HG03159 (cell line): ENCODE results near the gene VAV2.
"Not testable (repeated sequence)": the region's sequence is repeated elsewhere in the genome, so short reads cannot be mapped to it uniquely, and the experiment has no call there.

Experiments
- ATAC-seq: cut with Tn5 transposase; IDR thresholded peaks from one replicate; pipeline ENCODE4 v1.9.1; 2021; ENCODE audit warnings: mild to moderate bottlenecking, moderate library complexity; ENCODE audit not compliant: unreplicated experiment

The VAV2 gene

DNA sequence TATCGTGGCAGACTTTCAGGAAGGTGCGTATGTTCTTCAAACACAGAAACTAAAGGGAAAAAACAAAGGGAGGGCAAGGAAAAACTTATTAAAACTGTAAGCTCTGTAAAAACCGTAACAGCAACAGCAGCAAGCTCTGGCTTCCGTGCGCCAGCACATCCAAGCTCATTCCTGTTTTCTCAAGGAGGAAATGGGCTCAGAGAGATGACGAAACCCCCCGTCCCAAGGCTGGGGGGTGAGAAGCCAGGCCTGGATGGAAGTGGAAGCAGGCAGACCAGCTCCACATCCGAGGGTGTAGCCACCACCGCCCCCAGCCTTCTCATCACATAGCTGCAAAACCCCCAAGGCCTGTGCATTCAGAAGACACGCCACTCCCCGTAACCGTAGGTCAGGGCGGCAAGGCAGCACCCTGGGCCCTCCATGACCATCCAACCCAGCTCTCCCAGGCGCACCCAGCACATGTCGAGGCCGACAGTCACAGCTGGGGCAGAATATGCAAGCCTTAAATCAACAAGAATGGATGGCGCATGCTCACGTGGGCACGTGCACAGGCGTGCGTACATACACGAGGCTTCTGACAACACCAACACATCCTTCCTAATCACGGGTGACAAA lies 52.8 kb downstream of the VAV2 start:
- no peak for ATAC-seq

DNA sequence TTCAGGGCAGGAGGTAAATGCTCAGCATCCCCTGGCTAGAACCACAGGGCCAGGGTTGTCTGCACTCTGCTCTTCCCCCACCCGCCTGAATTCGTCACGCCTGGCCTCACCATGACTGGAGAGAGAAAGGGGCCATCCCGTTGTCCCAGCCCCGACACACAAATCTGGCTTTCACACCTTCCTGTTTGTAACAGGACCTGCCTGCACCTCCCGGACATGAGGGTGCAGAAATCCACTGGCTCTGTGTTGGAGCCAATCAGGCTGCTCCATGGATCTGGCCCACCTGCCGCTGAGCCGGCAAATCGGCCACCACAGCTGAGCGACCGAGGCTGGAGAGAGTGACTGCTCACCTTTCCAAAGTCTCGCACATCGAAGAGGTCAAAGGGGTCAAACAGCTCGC lies 53.4 kb downstream of the VAV2 start:
- no peak for ATAC-seq

DNA sequence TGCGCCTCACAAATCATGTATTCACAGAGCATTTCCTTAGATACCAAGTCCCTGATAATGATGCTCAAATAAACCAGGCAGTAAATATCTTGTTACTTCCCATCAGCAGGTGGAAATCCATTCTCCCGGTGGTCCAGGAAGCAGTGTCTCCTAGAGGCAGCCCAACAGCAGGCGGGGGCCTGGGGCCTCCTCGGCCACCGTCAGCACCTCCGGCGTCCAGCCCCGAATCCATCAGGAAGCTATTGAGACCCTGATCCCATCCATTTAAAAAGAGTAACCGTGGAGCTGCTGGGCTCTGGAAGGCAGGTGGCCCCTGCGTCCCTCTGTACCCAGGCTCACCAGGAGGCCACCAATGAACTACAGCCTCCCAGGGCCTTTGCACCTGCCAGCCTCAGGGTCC lies 54.0 kb downstream of the VAV2 start:
- no peak for ATAC-seq

DNA sequence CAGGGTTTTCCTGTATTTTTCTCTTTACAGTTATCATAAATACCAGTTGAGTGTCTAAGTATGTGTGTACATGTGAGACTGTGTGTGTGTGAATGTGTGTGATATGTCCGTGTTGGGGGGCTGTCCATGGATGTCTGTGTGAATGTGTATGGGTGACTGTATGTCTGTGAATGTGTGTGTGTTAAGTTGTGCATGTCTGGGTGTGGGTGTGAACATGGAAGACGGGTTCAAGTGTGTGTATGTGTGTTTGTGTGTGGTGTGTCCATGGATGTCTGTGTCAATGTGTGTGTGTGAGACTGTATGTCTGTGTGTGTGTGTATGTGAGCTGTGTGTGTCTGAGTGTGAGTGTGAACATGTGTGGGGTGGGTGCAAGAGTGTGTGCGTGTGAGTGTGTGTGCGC lies 55.0 kb downstream of the VAV2 start:
- ATAC-seq, result no peak

DNA sequence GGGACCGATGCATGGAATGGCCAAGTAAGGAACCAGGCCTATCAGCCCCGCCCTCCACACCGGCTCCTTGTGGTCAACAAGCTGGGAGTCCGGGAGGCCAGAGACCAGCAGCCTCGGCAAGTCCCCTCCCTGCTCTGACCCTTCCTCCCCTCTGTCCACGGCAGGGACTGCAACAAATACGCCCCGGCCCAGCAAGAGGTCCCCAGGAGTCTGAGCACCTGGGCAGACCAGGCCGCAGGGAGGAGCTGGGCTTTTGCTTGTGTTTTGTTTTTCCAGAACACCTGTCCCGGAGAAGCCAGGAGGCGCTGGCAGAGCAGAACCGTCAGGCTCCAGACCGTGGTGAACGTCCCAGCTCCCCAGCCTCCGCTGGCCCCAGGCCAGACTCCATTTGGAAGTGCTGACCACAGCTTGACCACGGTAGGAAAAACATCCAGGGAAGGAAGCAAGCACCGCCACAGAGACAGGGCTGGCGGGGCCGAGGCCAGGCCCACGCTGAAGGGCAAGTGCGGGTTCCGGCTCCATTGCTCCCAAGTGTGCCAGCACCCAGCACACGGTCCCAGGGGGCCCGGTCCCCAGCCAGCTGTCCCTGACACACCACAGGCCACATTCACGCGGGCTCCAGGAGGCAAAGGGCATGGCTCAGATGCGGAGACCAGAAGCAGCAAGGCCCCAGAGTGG lies 56.7 kb downstream of the VAV2 start:
- ATAC-seq, result no peak

DNA sequence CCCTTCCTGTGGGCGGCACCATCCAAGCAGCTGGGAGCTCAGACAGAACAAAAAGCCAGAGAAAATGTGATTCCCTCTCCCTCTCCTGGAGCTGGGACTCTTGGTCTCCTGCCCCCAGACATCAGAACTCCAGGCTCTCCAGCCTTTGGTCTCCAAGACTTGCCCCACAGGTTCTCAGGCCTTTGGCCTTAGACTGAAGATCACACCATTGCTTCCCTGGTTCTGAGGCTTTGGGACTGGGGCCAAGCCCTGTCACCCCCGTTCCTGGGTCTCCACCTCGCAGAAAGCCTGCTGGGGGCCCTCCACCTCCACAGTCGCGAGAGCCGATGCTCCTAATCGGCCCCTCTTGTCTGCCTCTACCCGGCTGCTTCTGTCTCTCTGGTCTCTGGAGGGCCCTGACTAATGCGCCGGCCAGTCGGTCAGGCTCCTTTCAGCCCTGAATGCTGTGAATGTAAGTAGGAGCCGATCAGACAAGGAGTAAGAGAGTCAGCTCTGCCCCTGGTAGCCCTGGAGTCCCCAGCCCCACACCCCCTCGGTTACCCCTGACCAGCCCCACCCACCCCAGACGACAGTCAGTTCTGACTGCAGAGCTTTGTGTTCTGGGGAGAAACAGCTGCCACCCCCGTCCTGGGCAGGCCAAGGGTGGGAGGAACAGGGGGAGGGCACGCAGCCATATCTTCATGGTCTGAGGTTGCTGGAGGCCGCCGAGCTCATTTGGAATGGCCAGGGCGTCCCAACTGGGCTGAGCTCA lies 57.5 kb downstream of the VAV2 start:
- ATAC-seq, result no peak

DNA sequence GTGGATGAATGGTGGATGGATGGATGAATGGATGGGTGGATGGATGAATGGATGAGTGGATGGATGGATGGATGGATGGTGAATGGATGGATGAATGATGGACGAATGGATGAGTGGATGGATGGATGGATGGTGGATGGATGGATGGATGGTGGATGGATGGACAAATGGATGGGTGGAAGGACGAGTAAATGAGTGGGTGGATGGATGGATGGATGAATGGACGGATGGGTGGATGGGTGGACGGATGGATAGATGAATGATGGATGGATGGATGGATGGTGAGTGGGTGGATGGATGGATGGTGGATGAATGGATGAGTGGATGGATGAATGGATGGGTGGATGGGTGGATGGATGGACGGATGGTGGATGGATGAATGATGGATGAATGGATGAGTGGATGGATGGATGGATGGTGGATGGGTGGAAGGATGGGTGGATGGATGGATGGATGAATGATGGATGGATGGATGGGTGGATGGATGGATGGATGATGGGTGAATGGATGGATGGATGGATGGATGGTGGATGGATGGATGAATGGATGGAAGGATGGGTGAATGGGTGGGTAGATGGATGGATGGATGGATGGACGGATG lies 58.6 kb downstream of the VAV2 start:
- no peak for ATAC-seq

DNA sequence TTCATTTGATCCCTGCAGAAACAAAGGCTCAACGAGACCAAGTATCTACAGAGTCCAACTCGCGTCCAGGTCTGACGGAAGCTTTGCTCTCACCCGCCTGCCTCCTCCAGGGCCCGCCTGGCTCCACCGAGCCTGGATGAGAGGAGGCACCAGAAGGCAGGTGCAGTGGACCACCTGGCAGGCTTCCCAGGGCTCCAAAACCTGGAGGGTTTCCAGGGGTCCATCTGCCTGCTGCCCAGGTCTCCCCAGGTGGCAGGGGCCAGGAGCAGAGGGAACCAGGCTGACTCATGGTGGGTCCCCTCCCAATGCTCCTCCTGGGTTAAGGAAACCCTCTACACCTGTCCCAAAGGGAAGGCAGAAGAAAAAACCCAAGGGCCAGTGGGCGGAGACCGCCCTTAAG lies 59.5 kb downstream of the VAV2 start:
- no peak for ATAC-seq

DNA sequence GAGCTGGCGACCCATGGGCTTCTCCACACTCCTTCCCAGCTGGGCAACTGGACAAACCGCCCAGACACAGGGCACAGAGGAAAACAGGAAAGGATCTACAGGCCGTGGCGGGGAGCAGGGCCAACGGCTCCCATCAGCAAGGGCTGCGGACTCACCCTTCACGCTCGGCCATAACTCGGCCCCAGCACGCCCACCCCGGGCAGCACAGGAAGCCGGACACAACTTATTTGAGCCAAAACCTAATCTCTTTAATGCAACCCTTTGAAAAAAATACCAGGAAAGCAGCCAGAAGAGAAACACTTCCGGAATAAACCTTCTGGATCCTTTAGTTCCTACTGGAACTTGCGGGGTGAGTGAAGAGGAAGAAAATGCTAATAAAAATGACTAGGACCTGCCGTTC lies 59.9 kb downstream of the VAV2 start:
- ATAC-seq, result no peak

DNA sequence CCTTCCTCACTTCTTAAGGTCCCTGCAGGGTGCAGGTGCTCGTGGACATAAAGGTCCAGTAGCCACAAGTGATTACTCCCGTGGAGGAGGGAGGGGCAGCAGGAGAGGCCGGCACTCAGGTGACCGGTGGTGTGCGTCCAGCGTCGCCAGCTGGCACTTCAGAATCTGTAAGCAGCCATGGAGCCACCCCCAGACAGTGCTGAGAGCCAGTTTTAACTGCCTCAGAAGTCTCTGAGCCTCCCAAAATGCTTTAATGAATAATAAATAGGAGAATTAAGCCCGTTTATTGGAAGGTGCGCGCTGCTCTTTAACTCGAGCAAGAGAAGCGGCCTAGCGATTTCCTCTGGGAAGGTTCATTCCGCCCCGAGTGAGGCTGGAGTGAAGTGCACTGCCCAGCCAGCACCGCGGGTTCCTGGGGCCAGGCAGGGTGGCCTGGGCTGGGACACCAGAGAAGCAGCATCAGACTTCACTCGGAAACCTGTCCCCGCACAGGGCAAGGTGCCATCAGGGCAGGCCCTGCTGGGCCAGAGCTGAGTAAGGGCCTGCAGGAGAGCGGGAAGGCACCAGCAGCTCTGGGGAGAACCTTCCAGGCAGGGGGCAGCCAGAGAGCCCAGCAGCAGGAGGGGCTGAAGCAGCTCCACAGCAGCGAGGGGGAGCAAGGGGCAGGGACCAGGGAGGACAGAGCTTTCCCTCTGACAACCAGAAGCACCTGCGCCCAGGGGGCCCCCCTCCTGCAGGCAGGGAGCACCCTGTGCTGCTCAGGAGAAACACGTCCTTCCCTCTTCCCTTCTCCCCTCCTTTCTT lies 61.2 kb downstream of the VAV2 start:
- ATAC-seq, result no peak

DNA sequence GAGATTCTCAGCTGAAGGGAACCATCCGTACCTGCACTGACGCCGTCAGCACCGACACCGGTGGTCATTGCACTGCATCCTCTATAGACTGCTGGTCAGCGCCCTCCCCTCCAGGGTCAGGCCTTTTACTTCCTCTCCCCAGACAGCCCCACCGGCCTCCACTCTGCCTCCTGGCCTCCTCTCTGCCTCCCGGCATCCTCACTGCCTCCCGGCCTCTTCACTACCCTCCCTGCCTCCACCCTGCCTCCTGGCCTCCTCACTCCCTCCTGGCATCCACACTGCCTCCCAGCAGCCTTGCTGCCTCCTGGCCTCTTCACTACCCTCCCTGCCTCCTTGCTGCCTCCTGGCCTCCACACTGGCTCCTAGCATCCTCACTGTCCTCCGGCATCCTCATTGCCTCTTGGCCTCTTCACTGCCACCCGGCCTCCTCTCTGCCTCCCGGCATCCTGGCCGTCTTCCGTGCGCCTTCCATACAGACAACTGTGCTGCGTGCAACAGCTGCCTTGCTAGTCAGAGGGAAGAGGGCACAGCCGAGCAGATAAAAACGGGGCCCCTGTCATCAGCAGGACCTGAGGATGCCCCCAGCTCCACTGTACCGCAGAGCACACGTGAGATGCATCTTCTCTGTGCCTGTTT lies 62.0 kb downstream of the VAV2 start:
- ATAC-seq, result no peak

DNA sequence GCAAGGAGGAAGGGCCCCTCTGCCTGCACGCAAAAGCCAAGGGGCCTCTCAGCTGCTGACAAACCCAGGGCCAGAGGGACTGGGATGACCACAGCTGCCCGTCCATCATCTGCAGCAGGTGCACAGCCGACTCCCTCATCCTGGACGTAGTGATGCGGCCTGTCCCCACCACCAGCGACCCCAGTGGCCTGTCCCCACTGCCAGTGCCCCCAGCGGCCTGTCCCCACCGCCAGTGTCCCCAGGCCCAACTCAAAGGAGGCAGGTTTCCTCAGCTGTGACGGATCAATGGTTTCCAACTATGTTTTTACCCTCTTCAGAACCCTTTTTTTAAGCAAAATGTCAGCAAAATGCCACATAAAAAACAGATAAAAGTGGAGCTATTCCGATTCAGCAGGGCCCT lies 62.5 kb downstream of the VAV2 start:
- ATAC-seq, result no peak

DNA sequence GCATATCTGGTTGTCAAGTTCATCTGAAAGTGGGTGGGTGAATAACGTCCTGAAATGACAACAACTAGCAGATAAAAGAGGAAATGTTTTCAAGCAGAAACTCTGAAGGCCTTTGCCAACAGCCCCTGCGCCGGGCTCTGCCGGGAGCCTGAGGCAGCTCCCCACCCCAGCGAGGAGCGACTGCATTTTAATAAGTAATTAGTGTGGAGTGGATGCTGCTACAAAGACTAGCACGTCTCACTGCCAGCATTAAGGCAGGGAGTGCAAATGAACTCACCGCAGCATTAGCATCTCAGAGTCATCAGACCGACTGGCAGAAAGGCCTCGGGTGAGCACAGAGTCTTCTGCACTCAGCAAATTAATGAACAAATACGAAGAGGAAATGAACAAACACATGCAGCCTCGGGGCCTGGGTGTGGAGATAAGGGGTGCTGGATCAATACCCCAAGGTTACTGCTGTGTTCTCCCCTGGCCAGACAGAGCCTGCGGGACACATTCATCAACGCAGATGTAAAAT lies 63.8 kb downstream of the VAV2 start:
- no peak for ATAC-seq

DNA sequence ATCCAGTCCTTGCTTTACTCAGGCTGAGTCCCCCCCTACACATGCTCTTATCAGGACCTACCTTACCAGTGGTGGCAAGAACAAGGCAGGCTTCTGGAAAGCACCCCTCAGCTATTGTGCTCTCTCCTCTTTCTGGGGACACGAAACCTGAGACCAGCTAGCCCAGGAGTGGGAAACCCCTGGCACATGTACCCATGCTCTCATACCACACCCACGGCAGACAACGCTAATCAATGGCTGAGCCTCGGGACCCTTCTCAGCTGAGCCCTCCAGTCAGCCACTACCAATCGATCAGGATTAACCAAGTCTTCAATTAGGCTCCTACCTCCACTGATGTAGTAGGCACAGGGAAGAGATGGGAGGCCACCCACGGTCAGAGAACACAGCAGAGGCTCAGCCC lies 65.1 kb downstream of the VAV2 start:
- no peak for ATAC-seq

DNA sequence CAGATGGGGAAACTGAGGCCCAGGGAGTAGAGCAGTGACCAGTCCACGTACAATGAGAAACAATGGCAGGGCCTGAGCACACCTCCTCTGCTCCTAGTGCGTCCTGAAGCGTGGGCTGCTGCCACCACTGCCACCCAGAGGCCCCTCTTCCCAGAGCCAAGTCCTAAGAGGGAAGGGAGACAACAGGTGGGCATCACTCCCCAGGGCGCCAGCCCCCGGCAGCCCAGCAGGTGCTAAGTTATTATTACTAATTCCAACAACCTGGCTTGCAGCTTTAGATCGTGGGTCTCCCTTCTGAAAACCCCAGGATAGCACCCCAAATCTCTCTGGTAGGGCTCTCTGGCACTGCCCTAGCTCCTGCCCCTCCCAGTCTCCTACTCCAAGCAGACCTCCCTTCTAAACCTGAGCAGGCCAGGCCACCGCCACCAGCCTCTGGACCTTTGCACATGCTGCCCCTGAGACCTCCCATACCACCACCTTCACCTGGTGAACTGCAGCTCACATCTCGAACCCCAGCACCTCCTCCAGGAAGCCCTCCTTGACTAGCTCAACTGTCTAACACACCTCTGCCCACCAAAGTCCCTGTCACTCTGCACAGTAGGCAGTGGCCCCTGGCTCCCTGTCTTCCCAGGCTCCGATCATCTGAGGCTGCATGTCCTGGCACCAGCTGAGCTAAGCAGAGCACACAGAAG lies 65.8 kb downstream of the VAV2 start:
- no peak for ATAC-seq

DNA sequence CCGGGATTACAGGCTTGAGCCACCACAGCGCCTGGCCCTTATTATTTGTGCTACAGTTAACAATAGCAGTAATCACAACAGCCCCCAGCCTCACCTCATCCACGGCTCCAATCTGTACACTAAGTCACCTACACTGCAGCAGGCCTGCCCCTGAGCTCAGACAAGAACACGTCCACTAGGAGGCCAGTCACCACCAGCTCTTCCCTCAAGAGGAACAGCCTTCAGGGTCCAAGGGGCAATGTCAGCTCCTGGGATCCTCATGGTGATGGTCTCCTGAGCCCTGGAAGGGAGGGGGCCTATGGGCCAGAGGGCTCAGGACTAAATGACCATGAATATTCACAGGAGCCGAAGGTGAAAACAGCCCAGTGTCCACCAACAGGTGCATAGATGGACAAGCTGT lies 67.7 kb downstream of the VAV2 start:
- no peak for ATAC-seq

DNA sequence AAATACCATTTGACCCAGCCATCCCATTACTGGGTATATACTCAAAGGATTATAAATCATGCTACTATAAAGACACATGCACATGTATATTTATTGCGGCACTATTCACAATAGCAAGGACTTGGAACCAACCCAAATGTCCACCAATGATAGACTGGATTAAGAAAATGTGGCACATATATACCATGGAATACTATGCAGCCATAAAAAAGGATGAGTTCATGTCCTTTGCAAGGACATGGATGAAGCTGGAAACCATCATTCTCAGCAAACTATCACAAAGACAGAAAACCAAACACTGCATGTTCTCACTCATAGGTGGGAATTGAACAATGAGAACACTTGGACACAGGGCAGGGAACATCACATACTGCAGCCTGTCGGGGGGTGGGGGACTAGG lies 68.5 kb downstream of the VAV2 start:
- ATAC-seq, result not testable (repeated sequence)

DNA sequence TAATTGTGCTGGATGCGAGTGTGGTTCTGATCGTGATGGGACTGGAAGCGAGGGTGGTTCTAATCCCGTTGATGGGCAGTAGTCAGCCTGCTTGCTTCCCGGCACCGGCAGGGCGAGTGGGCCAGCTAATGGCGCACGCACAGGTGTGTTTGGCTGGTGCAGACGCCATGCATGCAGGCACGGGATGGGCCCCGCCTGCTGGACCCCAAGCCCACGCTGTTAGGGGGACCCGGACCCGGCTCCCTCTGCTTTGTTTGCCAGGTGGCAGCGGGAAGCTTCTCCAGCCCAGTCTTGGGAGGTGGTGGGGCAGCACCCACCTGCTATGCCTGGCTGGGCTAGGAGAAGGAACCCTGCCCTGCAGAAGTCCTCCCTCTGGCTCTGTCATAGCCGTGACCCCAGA lies 70.3 kb downstream of the VAV2 start:
- no peak for ATAC-seq

DNA sequence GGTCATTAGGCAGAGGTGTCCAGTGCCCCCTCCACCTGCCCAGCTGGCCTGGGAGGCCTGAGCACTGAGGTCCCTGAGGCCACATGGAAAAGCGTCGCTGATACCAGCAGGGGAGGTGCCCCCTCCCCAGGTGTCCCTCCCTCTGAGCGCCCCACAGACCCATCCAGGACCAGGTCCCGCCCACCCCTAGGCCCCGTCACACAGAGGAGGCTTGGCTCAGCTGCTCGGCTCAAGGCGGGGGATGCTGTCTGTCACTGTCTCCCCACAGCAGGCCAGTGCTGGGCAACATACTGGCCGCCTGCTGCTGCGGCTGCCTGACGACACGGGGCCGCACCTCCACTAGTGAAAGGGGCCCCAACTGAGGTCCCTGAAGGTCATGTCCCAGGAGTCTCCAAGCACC lies 71.7 kb downstream of the VAV2 start:
- no peak for ATAC-seq
